WTC11 (cell line): ENCODE data around the gene GFRA1. TPM values are rescaled to one million over a fixed set of nuclear protein-coding genes. Genes with fewer than 3 reads are reported as not detected.

ENCODE experiments used
- ATAC-seq: fragments of 200-7000 bp; cut with Tn5 transposase; 2 replicates; pipeline ENCODE4 v1.10.0; 2021; ENCODE audit warnings: mild to moderate bottlenecking, moderate library complexity
- CTCF ChIA-PET: fragments of 300-600 bp; sonication (Branson Sonifier 250); formaldehyde crosslinking; loops from one replicate; lab custom pipeline; 2021; ENCODE audit warnings: antibody characterized with exemption; lab: Charles Lee
- POLR2A ChIA-PET: fragments of 350-600 bp; sonication (Branson Sonifier 250); formaldehyde crosslinking; loops from one replicate; lab custom pipeline; 2021; ENCODE audit warnings: antibody characterized with exemption; lab: Charles Lee
- DNase-seq: peaks from one replicate; pipeline ENCODE4 v3.0.0; 2021; ENCODE audit warnings: low spot score
- H3K27ac Mint-ChIP-seq: 2 replicates; pipeline ENCODE4 v1.8.0; 2021; ENCODE audit warnings: mixed read lengths
- H3K27me3 Mint-ChIP-seq: 2 replicates; pipeline ENCODE4 v1.8.0; 2021; ENCODE audit warnings: low read depth, mild to moderate bottlenecking, moderate library complexity, mixed read lengths
- H3K36me3 Mint-ChIP-seq: 2 replicates; pipeline ENCODE4 v1.8.0; 2021; ENCODE audit warnings: mixed read lengths
- H3K4me1 Mint-ChIP-seq: 2 replicates; pipeline ENCODE4 v1.8.0; 2022; ENCODE audit warnings: mixed read lengths
- H3K4me3 Mint-ChIP-seq: 2 replicates; pipeline ENCODE4 v1.8.0; 2021; ENCODE audit warnings: mild to moderate bottlenecking, moderate library complexity, mixed read lengths
- H3K9me3 Mint-ChIP-seq: 2 replicates; pipeline ENCODE4 v1.8.0; 2021; ENCODE audit warnings: mixed read lengths
- FOXP1 ChIP-seq: sonication (generic); formaldehyde crosslinking; IDR thresholded peaks from 2 replicates; pipeline ENCODE4 v1.8.0; 2022; ENCODE audit warnings: missing genetic modification reagents, mild to moderate bottlenecking, moderate library complexity, borderline replicate concordance
- GABPB1 ChIP-seq: sonication (generic); formaldehyde crosslinking; IDR thresholded peaks from 2 replicates; pipeline ENCODE4 v1.8.1; 2023; ENCODE audit warnings: mild to moderate bottlenecking, missing genetic modification reagents
- GRHL2 ChIP-seq: fragments of 250-450 bp; sonication (Bioruptor Pico); IDR thresholded peaks from 2 replicates; pipeline ENCODE4 v1.8.0; 2022; ENCODE audit warnings: mild to moderate bottlenecking, moderate library complexity; ENCODE audit not compliant: insufficient replicate concordance, severe bottlenecking
- JUN ChIP-seq: sonication (generic); formaldehyde crosslinking; IDR thresholded peaks from 2 replicates; pipeline ENCODE4 v1.8.0; 2023; ENCODE audit warnings: mild to moderate bottlenecking, missing genetic modification reagents
- MXD4 ChIP-seq: fragments of 250-450 bp; sonication (Bioruptor Pico); IDR thresholded peaks from 2 replicates; pipeline ENCODE4 v1.8.0; 2021; ENCODE audit warnings: mild to moderate bottlenecking, moderate library complexity, borderline replicate concordance
- MYBL2 ChIP-seq: sonication (generic); formaldehyde crosslinking; IDR thresholded peaks from 2 replicates; pipeline ENCODE4 v1.8.1; 2023; ENCODE audit warnings: mild to moderate bottlenecking, moderate library complexity, missing genetic modification reagents
- NFYB ChIP-seq: sonication (generic); formaldehyde crosslinking; conservative IDR thresholded peaks from 2 replicates; pipeline ENCODE4 v1.8.0; 2022; ENCODE audit warnings: low read depth, missing genetic modification reagents
- RORB ChIP-seq: fragments of 250-450 bp; sonication (Bioruptor Pico); IDR thresholded peaks from 2 replicates; pipeline ENCODE4 v1.9.0; 2021; ENCODE audit warnings: mild to moderate bottlenecking
- TCF7 ChIP-seq: sonication (generic); formaldehyde crosslinking; IDR thresholded peaks from 2 replicates; pipeline ENCODE4 v1.8.0; 2022; ENCODE audit warnings: mild to moderate bottlenecking, low read depth, missing genetic modification reagents, moderate library complexity
- ZNF219 ChIP-seq: sonication (generic); formaldehyde crosslinking; IDR thresholded peaks from 2 replicates; pipeline ENCODE4 v1.8.0; 2023; ENCODE audit warnings: missing genetic modification reagents, mild to moderate bottlenecking, borderline replicate concordance
- ZNF232 ChIP-seq: sonication (generic); formaldehyde crosslinking; IDR thresholded peaks from 2 replicates; pipeline ENCODE4 v1.8.0; 2022; ENCODE audit warnings: mild to moderate bottlenecking, missing genetic modification reagents
- ZNF396 ChIP-seq: fragments of 250-450 bp; sonication (Bioruptor Pico); IDR thresholded peaks from 2 replicates; pipeline ENCODE4 v1.8.0; 2021; ENCODE audit warnings: mild to moderate bottlenecking, moderate library complexity, borderline replicate concordance
- ZNF671 ChIP-seq: fragments of 250-450 bp; sonication (Bioruptor Pico); IDR thresholded peaks from 2 replicates; pipeline ENCODE4 v1.8.0; 2021; ENCODE audit warnings: mild to moderate bottlenecking
- total RNA-seq: library from RNA; stranded (reverse); gene quantifications from 3 replicates; pipeline ENCODE4 v1.2.3, GENCODE V29; 2021
- TF ChIP-seq, protein P1 (sequence below): sonication (generic); formaldehyde crosslinking; IDR thresholded peaks from 2 replicates; pipeline ENCODE4 v1.8.0; 2022; ENCODE audit warnings: missing genetic modification reagents
- TF ChIP-seq, protein P2 (sequence below): fragments of 250-450 bp; sonication (Bioruptor Pico); IDR thresholded peaks from 2 replicates; pipeline ENCODE4 v1.9.0; 2021; ENCODE audit warnings: mild to moderate bottlenecking, borderline replicate concordance
- TF ChIP-seq, protein P3 (sequence below): fragments of 250-450 bp; sonication (Bioruptor Pico); conservative IDR thresholded peaks from 2 replicates; pipeline ENCODE4 v1.9.0; 2021; ENCODE audit warnings: mild to moderate bottlenecking
- TF ChIP-seq, protein P4 (sequence below): fragments of 200-600 bp; IDR thresholded peaks from 2 replicates; pipeline ENCODE4 v1.8.0; 2022; ENCODE audit warnings: antibody characterized with exemption
- TF ChIP-seq, protein P5 (sequence below): sonication (generic); formaldehyde crosslinking; IDR thresholded peaks from 2 replicates; pipeline ENCODE4 v1.8.1; 2023; ENCODE audit warnings: mild to moderate bottlenecking, moderate library complexity, missing genetic modification reagents
- TF ChIP-seq, protein P6 (sequence below): sonication (generic); formaldehyde crosslinking; IDR thresholded peaks from 2 replicates; pipeline ENCODE4 v1.8.0; 2023; ENCODE audit warnings: missing genetic modification reagents, mild to moderate bottlenecking, borderline replicate concordance

The GFRA1 gene
- total RNA-seq, 1 experiment from 2014 or later = 4.4 TPM

DNA sequence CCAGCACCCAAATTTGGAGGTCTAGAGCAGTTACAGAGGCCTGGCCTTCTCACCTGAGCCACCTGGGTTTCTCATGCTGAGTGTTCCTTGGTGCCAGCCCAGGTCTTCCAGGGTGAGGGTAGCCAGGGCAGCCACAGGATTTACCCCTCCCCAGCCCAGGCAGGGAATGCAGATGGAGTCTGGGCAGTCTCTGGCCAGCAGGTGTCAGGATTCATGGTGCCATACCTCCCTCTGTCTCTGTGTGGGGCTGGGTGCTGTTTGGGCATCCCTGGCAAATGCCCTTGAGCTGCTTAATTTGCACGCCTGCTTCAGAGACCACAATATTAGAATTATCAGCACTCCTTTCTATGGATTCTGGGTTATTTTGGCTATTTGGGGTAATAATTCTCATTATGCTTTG lies 246.7 kb downstream of the GFRA1 start:
- no peak overlapping the region for H3K27ac Mint-ChIP-seq
- ChIA-PET CTCF (interaction anchor here (0.6 to 1.3 kb wide), 5 partner anchors 21 to 200 kb away, joined by 3 to 5 read pairs (median 3); no protein-coding TSS in a partner anchor), POLR2A (no interaction called here)
- DNase-seq = peak; percentile 28
- H3K36me3 Mint-ChIP-seq = no peaks in the 10 kb centered on the region; the same call in 1 of the 2 replicates
- H3K9me3 Mint-ChIP-seq = peaks cover 13% of the 10 kb centered on the region
- no peak for TF ChIP-seq NFYB (CRISPR knock-in tag)
- TF ChIP-seq GABPB1 (CRISPR knock-in tag) = no peak
- TF ChIP-seq JUN (CRISPR knock-in tag) = no peak
- no peak for TF ChIP-seq ZNF396 (CRISPR knock-in tag)
- no peak for TF ChIP-seq ZNF232 (CRISPR knock-in tag)
- TF ChIP-seq MYBL2 (CRISPR knock-in tag) = no peak
- TF ChIP-seq TCF7 = no peak
- TF ChIP-seq, protein P1, sequence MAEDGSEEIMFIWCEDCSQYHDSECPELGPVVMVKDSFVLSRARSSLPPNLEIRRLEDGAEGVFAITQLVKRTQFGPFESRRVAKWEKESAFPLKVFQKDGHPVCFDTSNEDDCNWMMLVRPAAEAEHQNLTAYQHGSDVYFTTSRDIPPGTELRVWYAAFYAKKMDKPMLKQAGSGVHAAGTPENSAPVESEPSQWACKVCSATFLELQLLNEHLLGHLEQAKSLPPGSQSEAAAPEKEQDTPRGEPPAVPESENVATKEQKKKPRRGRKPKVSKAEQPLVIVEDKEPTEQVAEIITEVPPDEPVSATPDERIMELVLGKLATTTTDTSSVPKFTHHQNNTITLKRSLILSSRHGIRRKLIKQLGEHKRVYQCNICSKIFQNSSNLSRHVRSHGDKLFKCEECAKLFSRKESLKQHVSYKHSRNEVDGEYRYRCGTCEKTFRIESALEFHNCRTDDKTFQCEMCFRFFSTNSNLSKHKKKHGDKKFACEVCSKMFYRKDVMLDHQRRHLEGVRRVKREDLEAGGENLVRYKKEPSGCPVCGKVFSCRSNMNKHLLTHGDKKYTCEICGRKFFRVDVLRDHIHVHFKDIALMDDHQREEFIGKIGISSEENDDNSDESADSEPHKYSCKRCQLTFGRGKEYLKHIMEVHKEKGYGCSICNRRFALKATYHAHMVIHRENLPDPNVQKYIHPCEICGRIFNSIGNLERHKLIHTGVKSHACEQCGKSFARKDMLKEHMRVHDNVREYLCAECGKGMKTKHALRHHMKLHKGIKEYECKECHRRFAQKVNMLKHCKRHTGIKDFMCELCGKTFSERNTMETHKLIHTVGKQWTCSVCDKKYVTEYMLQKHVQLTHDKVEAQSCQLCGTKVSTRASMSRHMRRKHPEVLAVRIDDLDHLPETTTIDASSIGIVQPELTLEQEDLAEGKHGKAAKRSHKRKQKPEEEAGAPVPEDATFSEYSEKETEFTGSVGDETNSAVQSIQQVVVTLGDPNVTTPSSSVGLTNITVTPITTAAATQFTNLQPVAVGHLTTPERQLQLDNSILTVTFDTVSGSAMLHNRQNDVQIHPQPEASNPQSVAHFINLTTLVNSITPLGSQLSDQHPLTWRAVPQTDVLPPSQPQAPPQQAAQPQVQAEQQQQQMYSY = no peak
- TF ChIP-seq, protein P2, sequence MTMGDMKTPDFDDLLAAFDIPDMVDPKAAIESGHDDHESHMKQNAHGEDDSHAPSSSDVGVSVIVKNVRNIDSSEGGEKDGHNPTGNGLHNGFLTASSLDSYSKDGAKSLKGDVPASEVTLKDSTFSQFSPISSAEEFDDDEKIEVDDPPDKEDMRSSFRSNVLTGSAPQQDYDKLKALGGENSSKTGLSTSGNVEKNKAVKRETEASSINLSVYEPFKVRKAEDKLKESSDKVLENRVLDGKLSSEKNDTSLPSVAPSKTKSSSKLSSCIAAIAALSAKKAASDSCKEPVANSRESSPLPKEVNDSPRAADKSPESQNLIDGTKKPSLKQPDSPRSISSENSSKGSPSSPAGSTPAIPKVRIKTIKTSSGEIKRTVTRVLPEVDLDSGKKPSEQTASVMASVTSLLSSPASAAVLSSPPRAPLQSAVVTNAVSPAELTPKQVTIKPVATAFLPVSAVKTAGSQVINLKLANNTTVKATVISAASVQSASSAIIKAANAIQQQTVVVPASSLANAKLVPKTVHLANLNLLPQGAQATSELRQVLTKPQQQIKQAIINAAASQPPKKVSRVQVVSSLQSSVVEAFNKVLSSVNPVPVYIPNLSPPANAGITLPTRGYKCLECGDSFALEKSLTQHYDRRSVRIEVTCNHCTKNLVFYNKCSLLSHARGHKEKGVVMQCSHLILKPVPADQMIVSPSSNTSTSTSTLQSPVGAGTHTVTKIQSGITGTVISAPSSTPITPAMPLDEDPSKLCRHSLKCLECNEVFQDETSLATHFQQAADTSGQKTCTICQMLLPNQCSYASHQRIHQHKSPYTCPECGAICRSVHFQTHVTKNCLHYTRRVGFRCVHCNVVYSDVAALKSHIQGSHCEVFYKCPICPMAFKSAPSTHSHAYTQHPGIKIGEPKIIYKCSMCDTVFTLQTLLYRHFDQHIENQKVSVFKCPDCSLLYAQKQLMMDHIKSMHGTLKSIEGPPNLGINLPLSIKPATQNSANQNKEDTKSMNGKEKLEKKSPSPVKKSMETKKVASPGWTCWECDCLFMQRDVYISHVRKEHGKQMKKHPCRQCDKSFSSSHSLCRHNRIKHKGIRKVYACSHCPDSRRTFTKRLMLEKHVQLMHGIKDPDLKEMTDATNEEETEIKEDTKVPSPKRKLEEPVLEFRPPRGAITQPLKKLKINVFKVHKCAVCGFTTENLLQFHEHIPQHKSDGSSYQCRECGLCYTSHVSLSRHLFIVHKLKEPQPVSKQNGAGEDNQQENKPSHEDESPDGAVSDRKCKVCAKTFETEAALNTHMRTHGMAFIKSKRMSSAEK (CRISPR knock-in tag) = no peak
- TF ChIP-seq ZNF671 (CRISPR knock-in tag) = no peak
- no peak for TF ChIP-seq GRHL2 (CRISPR knock-in tag)
- TF ChIP-seq, protein P3, sequence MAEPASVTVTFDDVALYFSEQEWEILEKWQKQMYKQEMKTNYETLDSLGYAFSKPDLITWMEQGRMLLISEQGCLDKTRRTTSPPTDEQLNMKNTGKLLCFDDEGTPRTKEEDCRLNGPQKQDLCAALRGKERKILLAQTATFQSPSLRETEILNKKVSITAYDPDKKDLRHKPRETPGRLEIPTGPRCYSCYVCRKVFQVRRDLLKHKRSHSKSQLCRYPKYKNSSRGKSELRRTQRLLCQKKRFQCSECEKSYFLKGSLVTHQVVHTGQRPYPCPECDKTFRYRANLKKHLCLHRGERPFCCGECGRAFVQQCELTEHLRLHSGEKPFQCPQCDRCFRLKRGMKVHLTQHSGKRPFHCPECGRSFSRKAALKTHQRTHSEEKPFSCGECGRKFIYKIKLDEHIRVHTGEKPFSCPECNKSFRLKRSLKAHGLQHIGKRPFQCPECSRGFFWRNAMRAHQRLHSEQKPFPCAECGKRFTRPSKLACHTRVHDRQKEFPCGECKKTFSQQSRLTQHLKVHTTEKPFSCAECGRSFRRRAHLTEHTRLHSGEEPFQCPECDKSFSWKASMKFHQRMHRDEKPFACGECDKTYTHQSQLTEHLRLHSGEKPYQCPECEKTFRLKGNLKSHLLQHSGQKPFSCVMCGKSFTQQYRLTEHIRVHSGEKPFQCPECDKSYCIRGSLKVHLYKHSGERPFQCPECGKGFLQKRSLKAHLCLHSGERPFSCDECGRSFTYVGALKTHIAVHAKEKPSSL = no peak
- TF ChIP-seq MXD4 = no peak
- TF ChIP-seq FOXP1 (CRISPR knock-in tag) = no peak
- no peak for TF ChIP-seq ZNF219 (CRISPR knock-in tag)
- TF ChIP-seq, protein P4, sequence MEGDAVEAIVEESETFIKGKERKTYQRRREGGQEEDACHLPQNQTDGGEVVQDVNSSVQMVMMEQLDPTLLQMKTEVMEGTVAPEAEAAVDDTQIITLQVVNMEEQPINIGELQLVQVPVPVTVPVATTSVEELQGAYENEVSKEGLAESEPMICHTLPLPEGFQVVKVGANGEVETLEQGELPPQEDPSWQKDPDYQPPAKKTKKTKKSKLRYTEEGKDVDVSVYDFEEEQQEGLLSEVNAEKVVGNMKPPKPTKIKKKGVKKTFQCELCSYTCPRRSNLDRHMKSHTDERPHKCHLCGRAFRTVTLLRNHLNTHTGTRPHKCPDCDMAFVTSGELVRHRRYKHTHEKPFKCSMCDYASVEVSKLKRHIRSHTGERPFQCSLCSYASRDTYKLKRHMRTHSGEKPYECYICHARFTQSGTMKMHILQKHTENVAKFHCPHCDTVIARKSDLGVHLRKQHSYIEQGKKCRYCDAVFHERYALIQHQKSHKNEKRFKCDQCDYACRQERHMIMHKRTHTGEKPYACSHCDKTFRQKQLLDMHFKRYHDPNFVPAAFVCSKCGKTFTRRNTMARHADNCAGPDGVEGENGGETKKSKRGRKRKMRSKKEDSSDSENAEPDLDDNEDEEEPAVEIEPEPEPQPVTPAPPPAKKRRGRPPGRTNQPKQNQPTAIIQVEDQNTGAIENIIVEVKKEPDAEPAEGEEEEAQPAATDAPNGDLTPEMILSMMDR = no peak
- TF ChIP-seq, protein P5, sequence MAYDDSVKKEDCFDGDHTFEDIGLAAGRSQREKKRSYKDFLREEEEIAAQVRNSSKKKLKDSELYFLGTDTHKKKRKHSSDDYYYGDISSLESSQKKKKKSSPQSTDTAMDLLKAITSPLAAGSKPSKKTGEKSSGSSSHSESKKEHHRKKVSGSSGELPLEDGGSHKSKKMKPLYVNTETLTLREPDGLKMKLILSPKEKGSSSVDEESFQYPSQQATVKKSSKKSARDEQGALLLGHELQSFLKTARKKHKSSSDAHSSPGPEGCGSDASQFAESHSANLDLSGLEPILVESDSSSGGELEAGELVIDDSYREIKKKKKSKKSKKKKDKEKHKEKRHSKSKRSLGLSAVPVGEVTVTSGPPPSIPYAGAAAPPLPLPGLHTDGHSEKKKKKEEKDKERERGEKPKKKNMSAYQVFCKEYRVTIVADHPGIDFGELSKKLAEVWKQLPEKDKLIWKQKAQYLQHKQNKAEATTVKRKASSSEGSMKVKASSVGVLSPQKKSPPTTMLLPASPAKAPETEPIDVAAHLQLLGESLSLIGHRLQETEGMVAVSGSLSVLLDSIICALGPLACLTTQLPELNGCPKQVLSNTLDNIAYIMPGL = no peak
- TF ChIP-seq, protein P6, sequence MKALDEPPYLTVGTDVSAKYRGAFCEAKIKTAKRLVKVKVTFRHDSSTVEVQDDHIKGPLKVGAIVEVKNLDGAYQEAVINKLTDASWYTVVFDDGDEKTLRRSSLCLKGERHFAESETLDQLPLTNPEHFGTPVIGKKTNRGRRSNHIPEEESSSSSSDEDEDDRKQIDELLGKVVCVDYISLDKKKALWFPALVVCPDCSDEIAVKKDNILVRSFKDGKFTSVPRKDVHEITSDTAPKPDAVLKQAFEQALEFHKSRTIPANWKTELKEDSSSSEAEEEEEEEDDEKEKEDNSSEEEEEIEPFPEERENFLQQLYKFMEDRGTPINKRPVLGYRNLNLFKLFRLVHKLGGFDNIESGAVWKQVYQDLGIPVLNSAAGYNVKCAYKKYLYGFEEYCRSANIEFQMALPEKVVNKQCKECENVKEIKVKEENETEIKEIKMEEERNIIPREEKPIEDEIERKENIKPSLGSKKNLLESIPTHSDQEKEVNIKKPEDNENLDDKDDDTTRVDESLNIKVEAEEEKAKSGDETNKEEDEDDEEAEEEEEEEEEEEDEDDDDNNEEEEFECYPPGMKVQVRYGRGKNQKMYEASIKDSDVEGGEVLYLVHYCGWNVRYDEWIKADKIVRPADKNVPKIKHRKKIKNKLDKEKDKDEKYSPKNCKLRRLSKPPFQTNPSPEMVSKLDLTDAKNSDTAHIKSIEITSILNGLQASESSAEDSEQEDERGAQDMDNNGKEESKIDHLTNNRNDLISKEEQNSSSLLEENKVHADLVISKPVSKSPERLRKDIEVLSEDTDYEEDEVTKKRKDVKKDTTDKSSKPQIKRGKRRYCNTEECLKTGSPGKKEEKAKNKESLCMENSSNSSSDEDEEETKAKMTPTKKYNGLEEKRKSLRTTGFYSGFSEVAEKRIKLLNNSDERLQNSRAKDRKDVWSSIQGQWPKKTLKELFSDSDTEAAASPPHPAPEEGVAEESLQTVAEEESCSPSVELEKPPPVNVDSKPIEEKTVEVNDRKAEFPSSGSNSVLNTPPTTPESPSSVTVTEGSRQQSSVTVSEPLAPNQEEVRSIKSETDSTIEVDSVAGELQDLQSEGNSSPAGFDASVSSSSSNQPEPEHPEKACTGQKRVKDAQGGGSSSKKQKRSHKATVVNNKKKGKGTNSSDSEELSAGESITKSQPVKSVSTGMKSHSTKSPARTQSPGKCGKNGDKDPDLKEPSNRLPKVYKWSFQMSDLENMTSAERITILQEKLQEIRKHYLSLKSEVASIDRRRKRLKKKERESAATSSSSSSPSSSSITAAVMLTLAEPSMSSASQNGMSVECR (CRISPR knock-in tag) = no peak
- TF ChIP-seq RORB (CRISPR knock-in tag) = no peak
- TF ChIP-seq, all 79 proteins: peak for 0
- peak; percentile 94 for ATAC-seq
- H3K4me1 Mint-ChIP-seq = no peaks in the 10 kb centered on the region
- H3K27me3 Mint-ChIP-seq = no peaks in the 10 kb centered on the region
- no peak overlapping the region for H3K4me3 Mint-ChIP-seq
